ENCODE results near the gene TBX18. TPM values are rescaled to one million over a fixed set of nuclear protein-coding genes. Genes with fewer than 3 reads are reported as not detected.

Gene TBX18
- total and polyA plus RNA-seq, 2 of the 4 experiments (the other 2 are of a cell fraction), result 0.86 to 1.3 TPM

GRCh38 chr6:84728602-84729001 lies 35.8 kb downstream of the TBX18 start:
- DNase-seq (peak; percentile 11), ATAC-seq (ENCODE audit: low read depth) (no peak; the same call in 1 of the 2 replicates)
- no peak overlapping the region for H2AK5ac ChIP-seq (ENCODE audit: low read depth, low read length)
- H4K8ac ChIP-seq (ENCODE audit: low read depth in 2 of 2, low read length in 2 of 2), result no peak overlapping the region
- H2BK20ac ChIP-seq (ENCODE audit: low read depth, low read length), result no peak overlapping the region
- no peak overlapping the region for H3K27ac ChIP-seq (ENCODE audit: insufficient read depth, low read length)
- no peaks in the 10 kb centered on the region for H3K36me3 ChIP-seq (ENCODE audit: control insufficient read depth, insufficient read depth, low read length)
- no peaks in the 10 kb centered on the region for H3K4me1 ChIP-seq (ENCODE audit: control insufficient read depth, insufficient read depth, low read length)
- H2BK120ac ChIP-seq (ENCODE audit: low read depth, low read length), result no peak overlapping the region
- dilution Hi-C loops (cut with HindIII; ENCODE audit: low sequenced_read_pairs, unreplicated experiment), result no loop called here
- H2BK15ac ChIP-seq (ENCODE audit: low read depth, low read length), result no peak overlapping the region
- H3K14ac ChIP-seq (replicated peaks; ENCODE audit: low read depth, low read length), result no peak overlapping the region
- no peaks in the 10 kb centered on the region for H3K79me1 ChIP-seq (ENCODE audit: low read depth in 1 of 2, low read length in 2 of 2)
- H2BK5ac ChIP-seq (ENCODE audit: low read depth, low read length, poor library complexity, severe bottlenecking), result no peak overlapping the region
- H3K4ac ChIP-seq (ENCODE audit: low read depth, low read length), result no peak overlapping the region
- H3K18ac ChIP-seq (ENCODE audit: low read depth, low read length), result no peak overlapping the region
- H3K27me3 ChIP-seq (ENCODE audit: control insufficient read depth, insufficient read depth, low read length), result no peaks in the 10 kb centered on the region
- H4K5ac ChIP-seq (ENCODE audit: low read depth, low read length), result no peak overlapping the region
- H3K9me3 ChIP-seq (ENCODE audit: control insufficient read depth, insufficient read depth, low read length), result no peaks in the 10 kb centered on the region
- ChIA-PET POLR2A (ENCODE audit: unreplicated experiment) (no interaction called here), CTCF (interaction anchor here (1.8 kb wide), 1 partner anchor 13 kb away, joined by 4 read pairs; no protein-coding TSS in a partner anchor)
- no peak overlapping the region for H4K91ac ChIP-seq (ENCODE audit: insufficient read depth, low read depth, low read length)
- BruUV-seq (replicated peaks), result no TSS peak
- H3K4me2 ChIP-seq (ENCODE audit: low read depth, low read length), result no peak overlapping the region
- no peak overlapping the region for H3K56ac ChIP-seq (ENCODE audit: extremely low read depth, insufficient read depth, low read length)
- no peak overlapping the region for H2AFZ ChIP-seq (replicated peaks; ENCODE audit: low read length, poor library complexity)
- TF ChIP-seq RAD21 (IDR thresholded peaks at IDR 0.05; ENCODE audit: low read length) (peak; percentile 34; the same call in 1 of the 2 replicates), CHD1 (IDR thresholded peaks at IDR 0.05; ENCODE audit: low read depth, low read length) (no peak), CTCF (conservative IDR thresholded peaks at IDR 0.05; ENCODE audit: low read depth, low read length) (peak; percentile 27; the same call in 1 of the 2 replicates)
- in situ Hi-C loops (cut with MboI; ENCODE audit: low sequenced_read_pairs), result no loop called here
- H3K23ac ChIP-seq (ENCODE audit: low read depth, low read length), result no peak overlapping the region
- no peak overlapping the region for H3K4me3 ChIP-seq (ENCODE audit: insufficient read depth, low read depth, low read length)
- no peak overlapping the region for H2AK9ac ChIP-seq (replicated peaks; ENCODE audit: low read depth, low read length, poor library complexity)
- intact Hi-C loops (cut with micrococcal nuclease), result no loop called here
- no peak overlapping the region for H3K9ac ChIP-seq (ENCODE audit: low read depth, low read length)
- H4K20me1 ChIP-seq (ENCODE audit: insufficient read depth, low read length), result no peaks in the 10 kb centered on the region
- no peaks in the 10 kb centered on the region for H3K9me1 ChIP-seq (ENCODE audit: insufficient read depth, low read length)
